Measurements from ENCODE around the gene RASSF4. TPM values are rescaled to one million over a fixed set of nuclear protein-coding genes. Genes with fewer than 3 reads are reported as not detected.
A peak's percentile ranks its signal among the peaks of the same experiment; 100 is the strongest.

The RASSF4 gene
- total RNA-seq, 1 donor from 2014 or later, result 83.0 TPM

DNA sequence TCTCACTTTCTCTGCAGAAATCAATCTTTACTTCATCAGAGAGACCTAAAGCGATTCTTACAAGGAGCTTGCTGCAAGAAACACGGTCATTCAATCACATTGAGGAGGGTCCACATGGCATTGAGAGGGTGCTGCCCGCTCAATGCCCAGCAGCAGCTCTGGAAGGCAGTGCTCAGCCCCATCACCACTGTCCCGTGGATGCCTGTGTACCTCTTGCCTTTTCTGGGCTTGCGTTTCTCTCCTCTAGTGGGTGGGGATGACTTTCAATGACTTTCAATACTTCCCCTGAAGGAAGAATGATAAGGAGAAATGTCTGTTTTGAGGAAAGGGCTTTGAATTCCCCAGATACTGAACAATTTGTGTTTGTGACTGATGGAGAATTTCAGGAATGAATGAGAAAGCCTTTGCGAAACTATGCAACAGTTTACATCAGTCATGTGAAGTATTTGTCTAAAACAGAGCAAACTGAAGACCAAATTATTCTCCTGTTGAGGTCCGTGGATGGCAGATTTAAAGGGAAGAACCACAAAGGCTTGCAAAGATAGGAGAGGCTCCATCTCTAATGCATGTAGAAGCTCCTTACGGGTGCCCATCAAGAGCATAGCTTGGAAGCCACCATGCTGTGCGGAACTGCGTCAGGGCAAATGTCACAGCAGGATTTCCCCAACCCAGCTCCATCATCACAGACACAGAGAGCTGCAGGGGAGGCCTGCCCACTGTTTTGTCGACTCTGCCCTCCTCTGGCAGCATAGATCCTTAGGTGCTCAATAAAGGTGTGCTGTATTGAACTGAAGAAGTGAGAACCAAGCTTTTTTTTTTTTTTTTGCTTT is 34.5 kb downstream of the RASSF4 start:
- peak overlapping the region; percentile 80 for H3K27ac Mint-ChIP-seq (ENCODE audit: unreplicated experiment)
- H3K4me1 Mint-ChIP-seq (ENCODE audit: low read depth, unreplicated experiment), result peaks cover 18% of the 10 kb centered on the region
- Histone ChIP-seq H3K9me3 (ENCODE audit: insufficient read depth, low read depth, low read length) (no peaks in the 10 kb centered on the region), H3K27me3 (ENCODE audit: insufficient read depth, low read length) (no peaks in the 10 kb centered on the region), H3K36me3 (ENCODE audit: insufficient read depth, low read length) (no peaks in the 10 kb centered on the region), H3K79me2 (ENCODE audit: insufficient read depth, low read length) (no peaks in the 10 kb centered on the region), H3K4me3 (ENCODE audit: insufficient read depth, low read depth, low read length) (no peak overlapping the region), H3K9ac (ENCODE audit: low read length) (no peak overlapping the region), H3K4me2 (ENCODE audit: low read length) (peak overlapping the region; percentile 14), H4K20me1 (ENCODE audit: insufficient read depth, low read length) (no peaks in the 10 kb centered on the region), H3K27ac (ENCODE audit: low read depth, low read length) (no peak overlapping the region), H3K4me1 (ENCODE audit: insufficient read depth, low read length) (no peaks in the 10 kb centered on the region), H2AFZ (ENCODE audit: low read depth, low read length) (no peak overlapping the region)
- no peaks in the 10 kb centered on the region for H3K27me3 Mint-ChIP-seq (ENCODE audit: low read depth, unreplicated experiment)
- DNase-seq (ENCODE audit: low read depth) (peak; percentile 55), FAIRE-seq (no peak)
- H3K9me3 Mint-ChIP-seq (ENCODE audit: unreplicated experiment), result no peaks in the 10 kb centered on the region
- no peak overlapping the region for H3K4me3 Mint-ChIP-seq (ENCODE audit: unreplicated experiment)
- peaks cover 23% of the 10 kb centered on the region for H3K36me3 Mint-ChIP-seq (ENCODE audit: low read depth, unreplicated experiment)
- TF ChIP-seq EZH2 (IDR thresholded peaks at IDR 0.05; ENCODE audit: insufficient read depth, low read length), result no peak
- TF ChIP-seq, protein P1, sequence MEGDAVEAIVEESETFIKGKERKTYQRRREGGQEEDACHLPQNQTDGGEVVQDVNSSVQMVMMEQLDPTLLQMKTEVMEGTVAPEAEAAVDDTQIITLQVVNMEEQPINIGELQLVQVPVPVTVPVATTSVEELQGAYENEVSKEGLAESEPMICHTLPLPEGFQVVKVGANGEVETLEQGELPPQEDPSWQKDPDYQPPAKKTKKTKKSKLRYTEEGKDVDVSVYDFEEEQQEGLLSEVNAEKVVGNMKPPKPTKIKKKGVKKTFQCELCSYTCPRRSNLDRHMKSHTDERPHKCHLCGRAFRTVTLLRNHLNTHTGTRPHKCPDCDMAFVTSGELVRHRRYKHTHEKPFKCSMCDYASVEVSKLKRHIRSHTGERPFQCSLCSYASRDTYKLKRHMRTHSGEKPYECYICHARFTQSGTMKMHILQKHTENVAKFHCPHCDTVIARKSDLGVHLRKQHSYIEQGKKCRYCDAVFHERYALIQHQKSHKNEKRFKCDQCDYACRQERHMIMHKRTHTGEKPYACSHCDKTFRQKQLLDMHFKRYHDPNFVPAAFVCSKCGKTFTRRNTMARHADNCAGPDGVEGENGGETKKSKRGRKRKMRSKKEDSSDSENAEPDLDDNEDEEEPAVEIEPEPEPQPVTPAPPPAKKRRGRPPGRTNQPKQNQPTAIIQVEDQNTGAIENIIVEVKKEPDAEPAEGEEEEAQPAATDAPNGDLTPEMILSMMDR (IDR thresholded peaks at IDR 0.05; ENCODE audit: insufficient read depth, low read depth, low read length), result no peak

DNA sequence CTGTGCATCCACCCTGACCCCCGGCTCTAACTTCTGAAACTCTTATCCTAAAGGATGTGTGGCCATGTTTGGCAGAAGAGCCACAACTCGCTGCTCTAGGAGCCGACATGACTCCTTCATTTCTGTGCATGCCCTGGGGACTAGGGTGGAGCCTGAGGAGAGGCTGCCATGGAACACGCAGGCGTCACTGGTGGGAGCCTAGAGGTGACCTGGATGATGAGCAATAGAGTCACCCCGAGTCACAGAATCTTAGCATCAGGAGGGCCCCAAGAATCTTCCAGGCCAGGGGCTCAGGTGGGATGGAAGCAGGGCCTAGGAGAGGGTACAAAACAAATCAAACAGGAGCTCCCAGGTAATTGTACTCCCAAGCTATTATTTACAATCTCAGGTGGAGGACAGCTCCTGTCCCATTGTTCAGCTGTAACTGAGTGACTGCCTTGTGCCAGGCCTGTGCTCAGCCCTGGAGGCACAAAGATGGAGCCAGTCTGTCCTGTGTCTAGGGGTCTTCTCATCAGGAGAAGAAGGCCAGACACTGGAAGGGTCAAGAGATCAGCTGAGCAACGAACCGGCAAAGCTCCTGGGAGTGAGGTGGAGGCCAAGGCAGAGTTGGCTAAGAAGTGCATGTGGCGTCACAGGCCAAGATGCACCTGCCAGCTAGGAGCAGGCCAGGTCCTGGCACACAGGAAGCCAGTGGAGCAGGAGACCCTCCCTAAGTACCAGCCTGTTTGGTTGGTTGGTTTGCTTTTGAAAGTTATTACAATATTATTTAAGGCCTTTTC is 35.3 kb downstream of the RASSF4 start:
- Histone ChIP-seq H3K4me2 (ENCODE audit: low read length) (no peak overlapping the region), H3K27ac (ENCODE audit: low read depth, low read length) (no peak overlapping the region), H3K4me3 (ENCODE audit: insufficient read depth, low read depth, low read length) (no peak overlapping the region), H3K4me1 (ENCODE audit: insufficient read depth, low read length) (no peaks in the 10 kb centered on the region), H4K20me1 (ENCODE audit: insufficient read depth, low read length) (no peaks in the 10 kb centered on the region), H3K79me2 (ENCODE audit: insufficient read depth, low read length) (no peaks in the 10 kb centered on the region), H3K27me3 (ENCODE audit: insufficient read depth, low read length) (no peaks in the 10 kb centered on the region), H3K36me3 (ENCODE audit: insufficient read depth, low read length) (no peaks in the 10 kb centered on the region), H2AFZ (ENCODE audit: low read depth, low read length) (no peak overlapping the region), H3K9me3 (ENCODE audit: insufficient read depth, low read depth, low read length) (no peaks in the 10 kb centered on the region), H3K9ac (ENCODE audit: low read length) (no peak overlapping the region)
- Mint-ChIP-seq H3K36me3 (ENCODE audit: low read depth, unreplicated experiment) (peaks cover 15% of the 10 kb centered on the region), H3K9me3 (ENCODE audit: unreplicated experiment) (no peaks in the 10 kb centered on the region), H3K27me3 (ENCODE audit: low read depth, unreplicated experiment) (no peaks in the 10 kb centered on the region), H3K27ac (ENCODE audit: unreplicated experiment) (peak overlapping the region; percentile 80), H3K4me1 (ENCODE audit: low read depth, unreplicated experiment) (peaks cover 18% of the 10 kb centered on the region), H3K4me3 (ENCODE audit: unreplicated experiment) (no peak overlapping the region)
- FAIRE-seq (no peak), DNase-seq (ENCODE audit: low read depth) (no peak)
- TF ChIP-seq EZH2 (IDR thresholded peaks at IDR 0.05; ENCODE audit: insufficient read depth, low read length), result no peak
- TF ChIP-seq, protein P1 (IDR thresholded peaks at IDR 0.05; ENCODE audit: insufficient read depth, low read depth, low read length), result no peak

Data from astrocyte (in vitro differentiated cells and primary cell).